Chondrocyte (in vitro differentiated cells): ENCODE measurements around the gene NEMP1. TPM values are rescaled to one million over a fixed set of nuclear protein-coding genes. Genes with fewer than 3 reads are reported as not detected.

Experiments used
- DNase-seq: peaks from one replicate; pipeline ENCODE4 v3.0.0; 2021; ENCODE audit warnings: mixed read lengths, low spot score
- H3K27ac Mint-ChIP-seq: one replicate; pipeline ENCODE4 v1.8.0; 2021; ENCODE audit warnings: mild to moderate bottlenecking, moderate library complexity, mixed read lengths; ENCODE audit not compliant: unreplicated experiment
- H3K27me3 Mint-ChIP-seq: 2 replicates; pipeline ENCODE4 v1.8.0; 2021; ENCODE audit warnings: low read depth, mixed read lengths
- H3K36me3 Mint-ChIP-seq: 2 replicates; pipeline ENCODE4 v1.8.0; 2021; ENCODE audit warnings: low read depth, mixed read lengths
- H3K4me1 Mint-ChIP-seq: 2 replicates; pipeline ENCODE4 v1.8.0; 2021; ENCODE audit warnings: low read depth, mild to moderate bottlenecking, mixed read lengths
- H3K4me3 Mint-ChIP-seq: one replicate; pipeline ENCODE4 v1.8.0; 2021; ENCODE audit warnings: mild to moderate bottlenecking, moderate library complexity, mixed read lengths; ENCODE audit not compliant: unreplicated experiment
- H3K9me3 Mint-ChIP-seq: 2 replicates; pipeline ENCODE4 v1.8.0; 2021; ENCODE audit warnings: low read depth, mixed read lengths
- CTCF ChIP-seq: fragments of 200-600 bp; sonication (generic); IDR thresholded peaks from 2 replicates; pipeline ENCODE4 v1.5.0; 2021; ENCODE audit warnings: antibody characterized with exemption, mild to moderate bottlenecking, moderate library complexity
- total RNA-seq: library from RNA; stranded (reverse); gene quantifications from 3 replicates; pipeline ENCODE4 v1.2.1, GENCODE V29; 2021

NEMP1 gene
- total RNA-seq, 1 donor from 2014 or later = 11.7 TPM

DNA sequence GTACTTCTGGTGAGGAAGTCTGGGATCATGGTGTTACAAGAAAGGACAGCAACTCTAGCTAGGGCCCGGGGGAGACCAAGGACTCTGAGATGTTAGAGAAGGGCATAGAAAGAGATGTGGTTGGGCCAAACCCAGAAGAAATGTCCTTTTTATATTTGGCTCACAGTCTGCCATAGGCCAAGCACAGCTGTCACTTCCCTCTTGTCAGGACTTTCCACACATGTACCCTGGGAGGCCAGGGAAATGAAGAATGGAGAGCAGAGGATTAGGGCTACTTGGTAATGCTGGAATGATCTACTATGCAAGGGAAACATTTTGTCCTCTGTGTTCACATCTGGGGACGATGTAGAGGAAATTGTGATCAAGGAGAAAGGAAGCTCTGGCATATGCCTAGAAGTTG lies 37.8 kb downstream of the NEMP1 start:
- H3K27ac Mint-ChIP-seq = no peak overlapping the region
- H3K36me3 Mint-ChIP-seq = no peaks in the 10 kb centered on the region
- no peak for DNase-seq
- no peak overlapping the region for H3K4me3 Mint-ChIP-seq
- no peak for TF ChIP-seq CTCF
- no peaks in the 10 kb centered on the region for H3K4me1 Mint-ChIP-seq
- H3K27me3 Mint-ChIP-seq = peaks cover 41% of the 10 kb centered on the region
- no peaks in the 10 kb centered on the region for H3K9me3 Mint-ChIP-seq

GRCh38 chr12:57040211-57040610 lies 38.4 kb downstream of the NEMP1 start:
- no peak for TF ChIP-seq CTCF
- Mint-ChIP-seq H3K4me1 (no peaks in the 10 kb centered on the region), H3K27me3 (peaks cover 37% of the 10 kb centered on the region), H3K9me3 (no peaks in the 10 kb centered on the region), H3K4me3 (no peak overlapping the region), H3K27ac (no peak overlapping the region), H3K36me3 (no peaks in the 10 kb centered on the region)
- DNase-seq = no peak

DNA sequence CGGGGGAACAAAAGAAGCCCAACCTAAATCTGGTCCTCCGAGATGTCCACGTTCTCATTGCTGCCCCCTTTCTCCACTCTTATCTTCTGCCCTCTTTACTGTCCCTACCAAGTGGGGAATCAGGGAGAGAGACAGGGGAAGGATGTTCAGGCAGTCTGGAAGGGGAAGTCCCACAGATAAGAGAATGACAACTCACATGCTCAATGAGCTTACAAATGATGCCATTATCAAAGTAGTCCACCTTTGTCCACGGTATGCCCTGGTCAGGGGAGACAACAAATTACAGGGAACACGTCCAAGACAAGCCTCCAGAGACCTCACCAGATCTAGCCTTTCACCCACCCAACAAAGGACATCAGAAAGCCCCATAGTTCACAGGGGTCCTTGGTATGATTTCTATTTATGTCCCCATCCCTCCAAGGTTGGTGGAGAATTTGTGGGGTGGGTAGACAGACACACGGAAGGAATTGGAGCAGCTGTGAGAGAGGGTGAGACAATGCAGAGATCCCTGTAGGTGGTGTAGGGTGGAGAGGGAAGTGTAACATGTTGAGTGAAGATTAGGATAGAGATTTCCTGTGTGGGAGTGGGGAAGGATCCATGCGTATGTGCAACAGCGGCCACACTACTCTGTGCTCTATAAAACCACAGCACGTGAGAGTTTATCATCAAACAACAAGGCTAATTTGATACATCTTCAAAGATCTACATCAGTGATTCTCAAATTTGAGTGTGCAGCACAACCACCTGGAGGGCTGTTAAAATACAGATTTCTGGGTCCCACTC lies 39.4 kb downstream of the NEMP1 start:
- no peak for DNase-seq
- H3K27ac Mint-ChIP-seq = no peak overlapping the region
- no peak for TF ChIP-seq CTCF
- no peaks in the 10 kb centered on the region for H3K4me1 Mint-ChIP-seq
- H3K36me3 Mint-ChIP-seq = no peaks in the 10 kb centered on the region
- peaks cover 32% of the 10 kb centered on the region for H3K27me3 Mint-ChIP-seq
- no peaks in the 10 kb centered on the region for H3K9me3 Mint-ChIP-seq
- no peak overlapping the region for H3K4me3 Mint-ChIP-seq

GRCh38 chr12:57037264-57037663 lies 41.3 kb downstream of the NEMP1 start:
- Mint-ChIP-seq H3K27me3 (peaks cover 33% of the 10 kb centered on the region), H3K4me1 (no peaks in the 10 kb centered on the region), H3K4me3 (no peak overlapping the region), H3K36me3 (no peaks in the 10 kb centered on the region), H3K9me3 (no peaks in the 10 kb centered on the region), H3K27ac (no peak overlapping the region)
- DNase-seq = no peak
- no peak for TF ChIP-seq CTCF

GRCh38 chr12:57033431-57033830 lies 45.2 kb downstream of the NEMP1 start:
- Mint-ChIP-seq H3K9me3 (no peaks in the 10 kb centered on the region), H3K36me3 (no peaks in the 10 kb centered on the region)

More at GRCh38 chr12:57033431-57033830, 45.2 kb downstream of the NEMP1 start:
- Mint-ChIP-seq H3K27me3 (peaks cover 30% of the 10 kb centered on the region), H3K4me3 (no peak overlapping the region), H3K27ac (no peak overlapping the region), H3K4me1 (no peaks in the 10 kb centered on the region)
- DNase-seq = no peak
- TF ChIP-seq CTCF = no peak
